ENCODE measurements around the gene KDM6A.

- TF ChIP-seq, protein P1, sequence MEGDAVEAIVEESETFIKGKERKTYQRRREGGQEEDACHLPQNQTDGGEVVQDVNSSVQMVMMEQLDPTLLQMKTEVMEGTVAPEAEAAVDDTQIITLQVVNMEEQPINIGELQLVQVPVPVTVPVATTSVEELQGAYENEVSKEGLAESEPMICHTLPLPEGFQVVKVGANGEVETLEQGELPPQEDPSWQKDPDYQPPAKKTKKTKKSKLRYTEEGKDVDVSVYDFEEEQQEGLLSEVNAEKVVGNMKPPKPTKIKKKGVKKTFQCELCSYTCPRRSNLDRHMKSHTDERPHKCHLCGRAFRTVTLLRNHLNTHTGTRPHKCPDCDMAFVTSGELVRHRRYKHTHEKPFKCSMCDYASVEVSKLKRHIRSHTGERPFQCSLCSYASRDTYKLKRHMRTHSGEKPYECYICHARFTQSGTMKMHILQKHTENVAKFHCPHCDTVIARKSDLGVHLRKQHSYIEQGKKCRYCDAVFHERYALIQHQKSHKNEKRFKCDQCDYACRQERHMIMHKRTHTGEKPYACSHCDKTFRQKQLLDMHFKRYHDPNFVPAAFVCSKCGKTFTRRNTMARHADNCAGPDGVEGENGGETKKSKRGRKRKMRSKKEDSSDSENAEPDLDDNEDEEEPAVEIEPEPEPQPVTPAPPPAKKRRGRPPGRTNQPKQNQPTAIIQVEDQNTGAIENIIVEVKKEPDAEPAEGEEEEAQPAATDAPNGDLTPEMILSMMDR (IDR thresholded peaks at IDR 0.05) = no peak
- no peak for TF ChIP-seq ZFX (IDR thresholded peaks at IDR 0.05; ENCODE audit: borderline replicate concordance)
Measured at GRCh38 chrX:44899946-44900345, 27.0 kb downstream of the KDM6A start.

Data from 22Rv1 (cell line).